ENCODE results near the gene TEF. TPM values are rescaled to one million over a fixed set of nuclear protein-coding genes. Genes with fewer than 3 reads are reported as not detected.

TEF gene
- total RNA-seq, 3 donors from 2014 or later (not counting 1 experiment from before 2014, with no cell fraction given), result 2.7 to 5.5 (median 3.0) TPM

DNA sequence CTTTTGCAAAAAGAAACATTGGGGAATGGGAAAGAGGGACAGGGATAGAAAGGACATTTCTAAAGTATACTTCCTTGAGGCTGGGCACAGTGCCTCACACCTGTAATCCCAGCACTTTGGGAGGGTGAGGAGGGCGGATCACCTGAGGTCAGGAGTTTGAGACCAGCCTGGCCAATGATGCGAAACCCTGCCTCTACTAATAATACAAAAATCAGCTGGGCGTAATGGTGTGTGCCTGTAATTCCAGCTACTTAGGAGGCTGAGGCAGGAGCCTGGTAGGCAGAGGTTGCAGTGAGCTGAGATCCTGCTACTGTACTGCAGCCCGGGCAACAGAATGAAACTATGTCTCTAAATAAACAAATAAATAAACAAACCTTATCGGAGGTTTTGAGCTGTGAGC is 16.3 kb upstream of the TEF start:
- 92% methylated on average over 3 of the region's 5 CpGs for WGBS (ENCODE audit: insufficient coverage)

DNA sequence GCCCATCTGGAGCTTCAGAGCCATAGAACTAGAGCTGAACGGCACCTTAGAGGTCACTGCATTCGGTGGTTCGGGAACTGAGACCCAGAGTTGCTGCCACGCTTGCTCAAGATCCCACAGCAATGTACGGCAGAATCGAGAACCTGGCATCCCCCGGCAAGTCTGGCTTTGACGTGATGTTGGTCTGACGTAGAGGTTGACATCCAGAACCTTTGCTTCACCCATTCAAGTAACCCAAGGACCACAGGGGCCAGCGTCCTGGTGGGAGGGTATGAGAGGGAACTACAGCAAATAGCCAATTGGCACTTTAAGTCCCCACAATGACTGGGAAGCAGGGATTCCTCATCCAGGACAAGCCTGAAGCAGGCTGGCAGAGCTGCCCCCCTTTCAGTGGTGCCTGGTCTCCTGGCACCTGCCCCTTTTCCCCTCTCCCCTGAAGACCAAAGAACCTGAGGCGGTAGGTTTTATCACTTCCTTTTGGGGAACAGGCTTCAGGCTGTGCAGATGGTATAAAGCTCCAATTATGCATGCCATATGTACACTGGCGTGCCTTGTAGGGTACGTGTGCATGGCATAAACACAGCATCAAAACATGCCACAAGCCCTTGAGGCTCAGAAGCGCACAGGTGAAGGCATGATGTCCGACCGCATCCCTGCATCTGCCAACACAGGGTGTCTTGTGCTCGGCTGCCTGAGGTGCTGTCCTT is 15.3 kb upstream of the TEF start:
- no peaks in the 10 kb centered on the region for H3K36me3 ChIP-seq (ENCODE audit: control insufficient read depth, insufficient read depth, low read length)
- intact Hi-C loops (cut with micrococcal nuclease), result no loop called here
- TF ChIP-seq, protein P1, sequence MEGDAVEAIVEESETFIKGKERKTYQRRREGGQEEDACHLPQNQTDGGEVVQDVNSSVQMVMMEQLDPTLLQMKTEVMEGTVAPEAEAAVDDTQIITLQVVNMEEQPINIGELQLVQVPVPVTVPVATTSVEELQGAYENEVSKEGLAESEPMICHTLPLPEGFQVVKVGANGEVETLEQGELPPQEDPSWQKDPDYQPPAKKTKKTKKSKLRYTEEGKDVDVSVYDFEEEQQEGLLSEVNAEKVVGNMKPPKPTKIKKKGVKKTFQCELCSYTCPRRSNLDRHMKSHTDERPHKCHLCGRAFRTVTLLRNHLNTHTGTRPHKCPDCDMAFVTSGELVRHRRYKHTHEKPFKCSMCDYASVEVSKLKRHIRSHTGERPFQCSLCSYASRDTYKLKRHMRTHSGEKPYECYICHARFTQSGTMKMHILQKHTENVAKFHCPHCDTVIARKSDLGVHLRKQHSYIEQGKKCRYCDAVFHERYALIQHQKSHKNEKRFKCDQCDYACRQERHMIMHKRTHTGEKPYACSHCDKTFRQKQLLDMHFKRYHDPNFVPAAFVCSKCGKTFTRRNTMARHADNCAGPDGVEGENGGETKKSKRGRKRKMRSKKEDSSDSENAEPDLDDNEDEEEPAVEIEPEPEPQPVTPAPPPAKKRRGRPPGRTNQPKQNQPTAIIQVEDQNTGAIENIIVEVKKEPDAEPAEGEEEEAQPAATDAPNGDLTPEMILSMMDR (IDR thresholded peaks at IDR 0.05), result no peak
- no peak for ATAC-seq
- H3K4me3 ChIP-seq (ENCODE audit: low read length), result no peak overlapping the region
- H3K9me3 Mint-ChIP-seq, result no peaks in the 10 kb centered on the region
- H3K4me1 Mint-ChIP-seq, result no peaks in the 10 kb centered on the region
- H3K27me3 ChIP-seq (ENCODE audit: control insufficient read depth, insufficient read depth, low read length), result no peaks in the 10 kb centered on the region
- no peak for DNase-seq
- H3K27me3 Mint-ChIP-seq (ENCODE audit: low read depth in 2 of 2), result peaks cover 7% of the 10 kb centered on the region in 2 donors
- H3K27ac Mint-ChIP-seq, result no peak overlapping the region
- no peaks in the 10 kb centered on the region for H3K9me3 ChIP-seq (ENCODE audit: control insufficient read depth, insufficient read depth, low read length)
- no peaks in the 10 kb centered on the region for H3K36me3 Mint-ChIP-seq
- no peak overlapping the region for H3K4me3 Mint-ChIP-seq
- 64% methylated on average over 14 of the region's 17 CpGs for WGBS (ENCODE audit: insufficient coverage)
- no peaks in the 10 kb centered on the region for H3K4me1 ChIP-seq (ENCODE audit: control insufficient read depth, insufficient read depth, low read length)
- H3K27ac ChIP-seq (ENCODE audit: low read length), result no peak overlapping the region

More for the DNA sequence above, 16.3 kb upstream of the TEF start:
- no peaks in the 10 kb centered on the region for H3K4me1 Mint-ChIP-seq
- no peak overlapping the region for H3K27ac ChIP-seq (ENCODE audit: low read length)
- ATAC-seq (no peak), DNase-seq (no peak)
- H3K27ac Mint-ChIP-seq, result no peak overlapping the region
- H3K4me3 ChIP-seq (ENCODE audit: low read length), result no peak overlapping the region
- no peaks in the 10 kb centered on the region for H3K36me3 Mint-ChIP-seq
- H3K4me1 ChIP-seq (ENCODE audit: control insufficient read depth, insufficient read depth, low read length), result no peaks in the 10 kb centered on the region
- intact Hi-C loops (cut with micrococcal nuclease), result no loop called here
- no peak overlapping the region for H3K4me3 Mint-ChIP-seq
- H3K27me3 ChIP-seq (ENCODE audit: control insufficient read depth, insufficient read depth, low read length), result no peaks in the 10 kb centered on the region
- H3K36me3 ChIP-seq (ENCODE audit: control insufficient read depth, insufficient read depth, low read length), result no peaks in the 10 kb centered on the region
- H3K27me3 Mint-ChIP-seq (ENCODE audit: low read depth in 2 of 2), result no peaks in the 10 kb centered on the region
- H3K9me3 ChIP-seq (ENCODE audit: control insufficient read depth, insufficient read depth, low read length), result no peaks in the 10 kb centered on the region
- H3K9me3 Mint-ChIP-seq, result no peaks in the 10 kb centered on the region
- TF ChIP-seq, protein P1 (IDR thresholded peaks at IDR 0.05), result no peak

DNA sequence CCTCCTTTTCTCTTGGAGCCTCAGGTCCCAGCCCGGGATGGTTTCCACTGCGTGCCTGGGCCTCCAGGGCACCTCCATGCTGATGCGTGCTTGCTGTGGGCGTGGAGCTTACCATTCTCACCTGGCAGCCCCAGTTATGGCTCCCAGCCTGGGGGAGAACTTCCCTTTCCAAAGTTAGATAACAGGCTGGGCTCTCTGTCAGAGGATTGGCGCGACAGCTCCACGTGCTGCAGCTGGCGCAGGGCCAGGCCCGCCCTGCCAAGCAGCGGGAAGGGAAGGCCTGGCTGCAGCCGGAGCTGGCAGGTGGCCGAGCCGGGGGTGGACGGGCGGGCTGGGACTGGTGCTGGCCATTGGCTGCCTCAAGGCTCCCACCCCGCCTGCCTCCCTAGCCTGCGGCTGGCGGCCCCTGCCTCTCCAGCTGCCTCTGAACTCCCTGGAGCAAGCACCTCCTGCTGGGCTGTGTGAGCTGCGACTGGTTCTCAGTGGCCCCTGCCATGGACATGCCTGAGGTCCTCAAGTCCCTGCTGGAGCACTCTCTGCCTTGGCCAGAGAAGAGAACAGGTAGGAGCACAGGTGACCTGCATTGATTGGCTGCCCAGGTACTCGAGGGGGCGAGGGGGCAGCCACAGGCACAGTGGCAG is 14.6 kb upstream of the TEF start:
- DNase-seq, result peak in 1 of 2 donors; percentile 45

More for the DNA sequence above, 14.6 kb upstream of the TEF start:
- H3K36me3 ChIP-seq (ENCODE audit: control insufficient read depth, insufficient read depth, low read length), result no peaks in the 10 kb centered on the region
- intact Hi-C loops (cut with micrococcal nuclease), result no loop called here
- ATAC-seq, result peak in 1 of 3 donors; percentile 14
- H3K9me3 Mint-ChIP-seq, result no peaks in the 10 kb centered on the region
- no peaks in the 10 kb centered on the region for H3K27me3 ChIP-seq (ENCODE audit: control insufficient read depth, insufficient read depth, low read length)
- H3K9me3 ChIP-seq (ENCODE audit: control insufficient read depth, insufficient read depth, low read length), result no peaks in the 10 kb centered on the region
- H3K4me1 ChIP-seq (ENCODE audit: control insufficient read depth, insufficient read depth, low read length), result no peaks in the 10 kb centered on the region
- H3K4me3 Mint-ChIP-seq, result no peak overlapping the region
- no peak overlapping the region for H3K27ac Mint-ChIP-seq
- H3K36me3 Mint-ChIP-seq, result no peaks in the 10 kb centered on the region
- peaks cover 7% of the 10 kb centered on the region in 2 donors for H3K27me3 Mint-ChIP-seq (ENCODE audit: low read depth in 2 of 2)
- H3K4me3 ChIP-seq (ENCODE audit: low read length), result no peak overlapping the region
- 14% methylated on average over 21 of the region's 21 CpGs for WGBS (ENCODE audit: insufficient coverage)
- no peaks in the 10 kb centered on the region for H3K4me1 Mint-ChIP-seq
- H3K27ac ChIP-seq (ENCODE audit: low read length), result no peak overlapping the region
- TF ChIP-seq, protein P1 (IDR thresholded peaks at IDR 0.05), result no peak

All from natural killer cell (primary cell).